ENCODE results near the gene RUFY3.

GRCh38 chr4:70734168-70734954 lies 12.6 kb downstream of the RUFY3 start:
- TF ChIP-seq, protein P1, sequence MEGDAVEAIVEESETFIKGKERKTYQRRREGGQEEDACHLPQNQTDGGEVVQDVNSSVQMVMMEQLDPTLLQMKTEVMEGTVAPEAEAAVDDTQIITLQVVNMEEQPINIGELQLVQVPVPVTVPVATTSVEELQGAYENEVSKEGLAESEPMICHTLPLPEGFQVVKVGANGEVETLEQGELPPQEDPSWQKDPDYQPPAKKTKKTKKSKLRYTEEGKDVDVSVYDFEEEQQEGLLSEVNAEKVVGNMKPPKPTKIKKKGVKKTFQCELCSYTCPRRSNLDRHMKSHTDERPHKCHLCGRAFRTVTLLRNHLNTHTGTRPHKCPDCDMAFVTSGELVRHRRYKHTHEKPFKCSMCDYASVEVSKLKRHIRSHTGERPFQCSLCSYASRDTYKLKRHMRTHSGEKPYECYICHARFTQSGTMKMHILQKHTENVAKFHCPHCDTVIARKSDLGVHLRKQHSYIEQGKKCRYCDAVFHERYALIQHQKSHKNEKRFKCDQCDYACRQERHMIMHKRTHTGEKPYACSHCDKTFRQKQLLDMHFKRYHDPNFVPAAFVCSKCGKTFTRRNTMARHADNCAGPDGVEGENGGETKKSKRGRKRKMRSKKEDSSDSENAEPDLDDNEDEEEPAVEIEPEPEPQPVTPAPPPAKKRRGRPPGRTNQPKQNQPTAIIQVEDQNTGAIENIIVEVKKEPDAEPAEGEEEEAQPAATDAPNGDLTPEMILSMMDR (IDR thresholded peaks at IDR 0.05), result no peak
- TF ChIP-seq TP53 (CRISPR knock-in tag; IDR thresholded peaks at IDR 0.05) (no peak), EP300 (IDR thresholded peaks at IDR 0.05) (no peak), POLR2A (IDR thresholded peaks at IDR 0.05; ENCODE audit: low read length) (no peak), PHF8 (IDR thresholded peaks at IDR 0.05; ENCODE audit: borderline replicate concordance, low read depth) (no peak), CHD2 (IDR thresholded peaks at IDR 0.05; ENCODE audit: low read length, partially characterized antibody) (no peak), USF2 (IDR thresholded peaks at IDR 0.05) (no peak), REST (IDR thresholded peaks at IDR 0.05) (no peak), EHMT2 (IDR thresholded peaks at IDR 0.05; ENCODE audit: low read depth) (no peak), ZSCAN20 (CRISPR knock-in tag; IDR thresholded peaks at IDR 0.05) (no peak)
- TF ChIP-seq, protein P2, sequence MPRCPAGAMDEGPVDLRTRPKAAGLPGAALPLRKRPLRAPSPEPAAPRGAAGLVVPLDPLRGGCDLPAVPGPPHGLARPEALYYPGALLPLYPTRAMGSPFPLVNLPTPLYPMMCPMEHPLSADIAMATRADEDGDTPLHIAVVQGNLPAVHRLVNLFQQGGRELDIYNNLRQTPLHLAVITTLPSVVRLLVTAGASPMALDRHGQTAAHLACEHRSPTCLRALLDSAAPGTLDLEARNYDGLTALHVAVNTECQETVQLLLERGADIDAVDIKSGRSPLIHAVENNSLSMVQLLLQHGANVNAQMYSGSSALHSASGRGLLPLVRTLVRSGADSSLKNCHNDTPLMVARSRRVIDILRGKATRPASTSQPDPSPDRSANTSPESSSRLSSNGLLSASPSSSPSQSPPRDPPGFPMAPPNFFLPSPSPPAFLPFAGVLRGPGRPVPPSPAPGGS (IDR thresholded peaks at IDR 0.05), result no peak
- TF ChIP-seq, protein P3, sequence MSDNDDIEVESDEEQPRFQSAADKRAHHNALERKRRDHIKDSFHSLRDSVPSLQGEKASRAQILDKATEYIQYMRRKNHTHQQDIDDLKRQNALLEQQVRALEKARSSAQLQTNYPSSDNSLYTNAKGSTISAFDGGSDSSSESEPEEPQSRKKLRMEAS (IDR thresholded peaks at IDR 0.05), result no peak
- TF ChIP-seq, protein P4, sequence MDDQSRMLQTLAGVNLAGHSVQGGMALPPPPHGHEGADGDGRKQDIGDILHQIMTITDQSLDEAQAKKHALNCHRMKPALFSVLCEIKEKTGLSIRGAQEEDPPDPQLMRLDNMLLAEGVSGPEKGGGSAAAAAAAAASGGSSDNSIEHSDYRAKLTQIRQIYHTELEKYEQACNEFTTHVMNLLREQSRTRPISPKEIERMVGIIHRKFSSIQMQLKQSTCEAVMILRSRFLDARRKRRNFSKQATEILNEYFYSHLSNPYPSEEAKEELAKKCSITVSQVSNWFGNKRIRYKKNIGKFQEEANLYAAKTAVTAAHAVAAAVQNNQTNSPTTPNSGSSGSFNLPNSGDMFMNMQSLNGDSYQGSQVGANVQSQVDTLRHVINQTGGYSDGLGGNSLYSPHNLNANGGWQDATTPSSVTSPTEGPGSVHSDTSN (IDR thresholded peaks at IDR 0.05), result no peak
